ENCODE results near the gene SLC4A5. TPM values are rescaled to one million over a fixed set of nuclear protein-coding genes. Genes with fewer than 3 reads are reported as not detected.

Gene SLC4A5
- total and polyA plus RNA-seq, 2 of the 8 experiments (the other 6 are each of a cell fraction or from before 2014, with no cell fraction given): 0.42 to 0.52 TPM

DNA sequence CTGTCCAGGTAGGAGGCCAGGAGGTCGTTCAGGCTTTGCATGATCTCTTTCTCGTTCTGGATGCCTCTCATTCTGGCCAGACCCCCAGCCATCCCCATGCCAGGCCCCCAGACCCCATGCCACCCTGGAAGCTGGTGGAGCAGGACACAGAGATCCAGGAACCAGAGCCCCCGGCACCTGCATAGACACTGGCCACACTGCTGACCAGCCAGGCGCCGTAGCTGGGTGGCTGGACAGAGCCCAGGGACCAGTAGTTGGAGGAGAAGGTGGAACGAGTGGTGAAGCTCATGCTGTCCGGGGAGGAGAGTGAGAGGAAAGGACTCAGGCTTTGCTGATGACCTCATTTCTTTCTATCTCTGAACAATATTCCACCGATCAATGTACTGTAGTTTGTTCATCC lies 35.5 kb downstream of the SLC4A5 start:
- Histone ChIP-seq H3K9me3 (ENCODE audit: insufficient read depth in 2 of 2, low read depth in 1 of 2, low read length in 1 of 2) (peaks cover 0 to 3% of the 10 kb centered on the region in 2 experiments; a peak in 1 of 4 replicates), H3K23me2 (ENCODE audit: low read depth, low read length) (no peaks in the 10 kb centered on the region; the same call in 1 of the 2 replicates), H4K91ac (replicated peaks; ENCODE audit: insufficient read length, low read length) (no peak overlapping the region), H3K4ac (replicated peaks; ENCODE audit: insufficient read length, low read depth, low read length) (no peak overlapping the region), H3K27me3 (replicated peaks in 1 of 4; ENCODE audit: control insufficient read depth in 3 of 4, extremely low read depth in 1 of 4, insufficient read depth in 3 of 4, low read length in 3 of 4) (no peaks in the 10 kb centered on the region), H3K79me1 (ENCODE audit: low read depth, low read length) (no peaks in the 10 kb centered on the region), H3K4me3 (ENCODE audit: extremely low read depth in 1 of 4, insufficient read depth in 2 of 4, low read depth in 3 of 4, low read length in 4 of 4) (no peak overlapping the region), H3K27ac (ENCODE audit: low read depth, low read length) (no peak overlapping the region), H2AK5ac (ENCODE audit: low read depth, low read length) (no peak overlapping the region), H3K9ac (replicated peaks in 1 of 4; ENCODE audit: extremely low read depth in 1 of 4, low read depth in 3 of 4, low read length in 3 of 4) (no peak overlapping the region), H4K20me1 (replicated peaks in 1 of 2; ENCODE audit: control insufficient read depth in 1 of 2, insufficient read depth in 2 of 2, low read length in 2 of 2) (no peaks in the 10 kb centered on the region), H3K36me3 (ENCODE audit: control insufficient read depth in 2 of 4, insufficient read depth in 4 of 4, low read length in 3 of 4) (no peaks in the 10 kb centered on the region), H3K4me2 (ENCODE audit: insufficient read depth in 1 of 2, low read depth in 2 of 2, low read length in 2 of 2) (no peak overlapping the region), H2BK15ac (ENCODE audit: low read length) (no peak overlapping the region), H2AFZ (ENCODE audit: low read length) (no peak overlapping the region), H3K14ac (ENCODE audit: insufficient read length) (no peak overlapping the region), H2BK120ac (replicated peaks; ENCODE audit: low read depth, low read length) (no peak overlapping the region), H2BK20ac (ENCODE audit: low read length) (no peak overlapping the region), H2BK12ac (ENCODE audit: low read depth, low read length) (no peak overlapping the region), H2BK5ac (ENCODE audit: low read depth, low read length) (no peak overlapping the region), H3K79me2 (ENCODE audit: control insufficient read depth in 1 of 2, insufficient read depth in 2 of 2, low read length in 2 of 2) (no peaks in the 10 kb centered on the region), H3K23ac (ENCODE audit: insufficient read length) (no peak overlapping the region), H4K8ac (ENCODE audit: extremely low read depth, insufficient read depth, low read length) (no peak overlapping the region), H3K18ac (ENCODE audit: extremely low read depth, low read length) (no peak overlapping the region), H3K56ac (replicated peaks; ENCODE audit: insufficient read length, low read depth, low read length) (no peak overlapping the region), H4K5ac (ENCODE audit: insufficient read length, low read depth, low read length) (no peak overlapping the region), H3K4me1 (replicated peaks in 1 of 4; ENCODE audit: control insufficient read depth in 3 of 4, insufficient read depth in 4 of 4, low read length in 3 of 4) (no peaks in the 10 kb centered on the region)
- DNase-seq (ENCODE audit: low read depth in 1 of 2, low spot score in 2 of 2): no peak
- ChIA-PET CTCF (ENCODE audit: partially characterized antibody) (interaction anchor here (0.7 to 1.5 kb wide), 4 partner anchors 17 to 58 kb away, joined by 3 to 4 read pairs (median 3); no protein-coding TSS in a partner anchor), POLR2A (ENCODE audit: partially characterized antibody) (no interaction called here)
- WGBS, 2 experiments (ENCODE audit: extremely low coverage in 1 of 2, insufficient coverage in 1 of 2, insufficient read length in 1 of 2, insufficient replicate concordance in 2 of 2, low coverage in 1 of 2, low lambda C conversion rate in 2 of 2, missing lambda C conversion rate in 1 of 2): 86% methylated on average over 6 of the region's 8 CpGs; no CpG with 5 or more reads in 1 of the 2 experiments
- FAIRE-seq: no peak
- TF ChIP-seq RNF2 (IDR thresholded peaks at IDR 0.05; ENCODE audit: borderline replicate concordance, low read depth, low read length, missing control alignments, poor library complexity, severe bottlenecking) (no peak), KDM4A (IDR thresholded peaks at IDR 0.05; ENCODE audit: low read depth, low read length, severe bottlenecking) (no peak), MAFK (IDR thresholded peaks at IDR 0.05; ENCODE audit: low read depth, low read length) (no peak), YY1 (IDR thresholded peaks at IDR 0.05; ENCODE audit: low read depth, low read length) (no peak), PHF8 (conservative IDR thresholded peaks at IDR 0.05; ENCODE audit: low read depth, low read length) (no peak), SP2 (IDR thresholded peaks at IDR 0.05; ENCODE audit: low read length) (no peak), CREB1 (IDR thresholded peaks at IDR 0.05) (no peak), HDAC6 (IDR thresholded peaks at IDR 0.05; ENCODE audit: low read depth, low read length) (no peak), KDM5A (IDR thresholded peaks at IDR 0.05; ENCODE audit: low read length) (no peak), TCF12 (IDR thresholded peaks at IDR 0.05; ENCODE audit: low read depth, low read length) (no peak), SRF (IDR thresholded peaks at IDR 0.05; ENCODE audit: low read depth, low read length) (no peak), NRF1 (IDR thresholded peaks at IDR 0.05; ENCODE audit: low read depth, low read length) (no peak)
- TF ChIP-seq, protein P1, sequence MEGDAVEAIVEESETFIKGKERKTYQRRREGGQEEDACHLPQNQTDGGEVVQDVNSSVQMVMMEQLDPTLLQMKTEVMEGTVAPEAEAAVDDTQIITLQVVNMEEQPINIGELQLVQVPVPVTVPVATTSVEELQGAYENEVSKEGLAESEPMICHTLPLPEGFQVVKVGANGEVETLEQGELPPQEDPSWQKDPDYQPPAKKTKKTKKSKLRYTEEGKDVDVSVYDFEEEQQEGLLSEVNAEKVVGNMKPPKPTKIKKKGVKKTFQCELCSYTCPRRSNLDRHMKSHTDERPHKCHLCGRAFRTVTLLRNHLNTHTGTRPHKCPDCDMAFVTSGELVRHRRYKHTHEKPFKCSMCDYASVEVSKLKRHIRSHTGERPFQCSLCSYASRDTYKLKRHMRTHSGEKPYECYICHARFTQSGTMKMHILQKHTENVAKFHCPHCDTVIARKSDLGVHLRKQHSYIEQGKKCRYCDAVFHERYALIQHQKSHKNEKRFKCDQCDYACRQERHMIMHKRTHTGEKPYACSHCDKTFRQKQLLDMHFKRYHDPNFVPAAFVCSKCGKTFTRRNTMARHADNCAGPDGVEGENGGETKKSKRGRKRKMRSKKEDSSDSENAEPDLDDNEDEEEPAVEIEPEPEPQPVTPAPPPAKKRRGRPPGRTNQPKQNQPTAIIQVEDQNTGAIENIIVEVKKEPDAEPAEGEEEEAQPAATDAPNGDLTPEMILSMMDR (IDR thresholded peaks at IDR 0.05; ENCODE audit: control extremely low read depth in 1 of 3, insufficient read depth in 1 of 3, low read depth in 1 of 3, low read length in 3 of 3): no peak

Data from H1 (cell line).